ENCODE measurements around the gene WNK1. TPM values are rescaled to one million over a fixed set of nuclear protein-coding genes. Genes with fewer than 3 reads are reported as not detected.

Gene WNK1
- total RNA-seq, 1 donor from 2014 or later = 150 TPM

DNA sequence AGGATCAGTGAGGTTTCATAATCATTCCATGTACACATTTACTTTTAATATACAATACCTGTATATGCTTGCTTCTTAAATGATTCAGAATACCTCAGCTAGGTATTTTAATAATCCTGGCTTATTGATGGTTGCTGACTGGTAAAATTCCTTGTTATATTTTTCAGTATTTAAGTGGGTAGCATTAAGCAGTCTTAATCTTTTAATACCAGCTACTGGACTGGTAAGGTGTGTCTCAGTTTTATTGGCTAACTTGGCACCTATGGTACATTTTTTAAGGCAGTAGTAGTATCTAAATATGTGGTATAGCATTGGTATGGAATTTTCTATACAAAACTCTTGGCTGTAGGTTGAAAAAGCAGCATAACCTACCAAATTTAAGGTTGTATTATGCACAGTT is 100.5 kb downstream of the WNK1 start:
- no peak for DNase-seq (ENCODE audit: low spot score in 2 of 2, unreplicated experiment in 2 of 2)
- Mint-ChIP-seq H3K36me3 (peaks cover 11% of the 10 kb centered on the region), H3K27ac (peak overlapping the region; percentile 34), H3K4me1 (peaks cover 21% of the 10 kb centered on the region), H3K4me3 (no peak overlapping the region), H3K27me3 (ENCODE audit: low read depth) (no peaks in the 10 kb centered on the region), H3K9me3 (peaks cover 3% of the 10 kb centered on the region)
- TF ChIP-seq, protein P1, sequence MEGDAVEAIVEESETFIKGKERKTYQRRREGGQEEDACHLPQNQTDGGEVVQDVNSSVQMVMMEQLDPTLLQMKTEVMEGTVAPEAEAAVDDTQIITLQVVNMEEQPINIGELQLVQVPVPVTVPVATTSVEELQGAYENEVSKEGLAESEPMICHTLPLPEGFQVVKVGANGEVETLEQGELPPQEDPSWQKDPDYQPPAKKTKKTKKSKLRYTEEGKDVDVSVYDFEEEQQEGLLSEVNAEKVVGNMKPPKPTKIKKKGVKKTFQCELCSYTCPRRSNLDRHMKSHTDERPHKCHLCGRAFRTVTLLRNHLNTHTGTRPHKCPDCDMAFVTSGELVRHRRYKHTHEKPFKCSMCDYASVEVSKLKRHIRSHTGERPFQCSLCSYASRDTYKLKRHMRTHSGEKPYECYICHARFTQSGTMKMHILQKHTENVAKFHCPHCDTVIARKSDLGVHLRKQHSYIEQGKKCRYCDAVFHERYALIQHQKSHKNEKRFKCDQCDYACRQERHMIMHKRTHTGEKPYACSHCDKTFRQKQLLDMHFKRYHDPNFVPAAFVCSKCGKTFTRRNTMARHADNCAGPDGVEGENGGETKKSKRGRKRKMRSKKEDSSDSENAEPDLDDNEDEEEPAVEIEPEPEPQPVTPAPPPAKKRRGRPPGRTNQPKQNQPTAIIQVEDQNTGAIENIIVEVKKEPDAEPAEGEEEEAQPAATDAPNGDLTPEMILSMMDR (IDR thresholded peaks at IDR 0.05; ENCODE audit: unreplicated experiment) = no peak

DNA sequence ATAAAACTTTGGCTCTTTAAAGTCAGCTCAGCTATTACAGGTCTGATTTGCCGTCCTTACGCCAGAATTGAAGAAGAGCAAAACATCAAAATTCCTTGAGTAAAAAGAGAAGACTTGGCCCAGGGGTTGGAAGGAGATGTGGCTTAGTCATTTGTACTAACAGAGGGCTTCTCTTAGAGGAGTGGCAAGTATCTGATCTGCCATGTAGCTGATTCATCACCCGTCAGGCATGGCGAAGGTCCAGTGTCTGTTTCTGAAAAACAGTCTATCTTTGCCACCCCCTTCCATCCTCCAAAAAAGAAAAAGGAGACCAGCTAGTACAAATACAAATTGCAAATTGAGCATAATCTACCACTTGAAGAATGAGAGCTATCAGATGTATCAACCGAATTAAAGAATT is 105.2 kb downstream of the WNK1 start:
- Mint-ChIP-seq H3K4me3 (no peak overlapping the region), H3K36me3 (peaks cover 22% of the 10 kb centered on the region), H3K27me3 (ENCODE audit: low read depth) (no peaks in the 10 kb centered on the region), H3K4me1 (peaks cover 8% of the 10 kb centered on the region), H3K9me3 (no peaks in the 10 kb centered on the region), H3K27ac (no peak overlapping the region)
- TF ChIP-seq, protein P1 (IDR thresholded peaks at IDR 0.05; ENCODE audit: unreplicated experiment) = no peak
- no peak for DNase-seq (ENCODE audit: low spot score in 2 of 2, unreplicated experiment in 2 of 2)

DNA sequence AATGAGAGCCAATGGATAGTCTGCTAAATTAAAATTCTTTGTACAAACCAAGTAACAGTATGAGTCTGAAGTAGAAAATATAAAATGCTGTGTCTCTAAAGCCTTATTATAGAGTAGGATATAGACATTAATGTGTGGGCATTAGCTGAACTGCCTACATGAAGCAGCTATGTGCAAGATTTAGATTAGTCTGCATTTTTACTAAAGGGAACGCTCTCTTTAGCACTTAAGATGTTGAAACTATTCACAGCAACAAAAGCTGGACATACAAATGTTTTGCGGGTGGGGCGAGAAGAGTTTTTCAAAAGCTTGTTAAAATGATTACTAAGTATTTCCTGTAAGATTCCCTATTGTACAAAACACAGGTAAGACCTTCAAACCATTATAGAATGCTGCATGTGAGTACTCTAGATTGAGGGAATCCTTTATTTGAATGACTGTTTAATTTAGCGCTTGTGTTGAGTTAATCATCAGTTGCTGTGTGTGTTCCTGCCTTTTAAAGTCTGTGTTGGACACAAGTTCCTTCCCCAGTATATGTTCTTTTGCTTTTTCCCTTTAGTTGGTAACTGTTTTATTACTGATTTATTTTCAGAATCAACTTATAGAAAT is 110.0 kb downstream of the WNK1 start:
- H3K9me3 Mint-ChIP-seq = no peaks in the 10 kb centered on the region
- H3K36me3 Mint-ChIP-seq = peaks cover 30% of the 10 kb centered on the region
- TF ChIP-seq, protein P1 (IDR thresholded peaks at IDR 0.05; ENCODE audit: unreplicated experiment) = no peak
- peak overlapping the region; percentile 16 for H3K27ac Mint-ChIP-seq
- no peaks in the 10 kb centered on the region for H3K4me1 Mint-ChIP-seq
- H3K27me3 Mint-ChIP-seq (ENCODE audit: low read depth) = no peaks in the 10 kb centered on the region
- DNase-seq (ENCODE audit: low spot score in 2 of 2, unreplicated experiment in 2 of 2) = no peak
- no peak overlapping the region for H3K4me3 Mint-ChIP-seq

DNA sequence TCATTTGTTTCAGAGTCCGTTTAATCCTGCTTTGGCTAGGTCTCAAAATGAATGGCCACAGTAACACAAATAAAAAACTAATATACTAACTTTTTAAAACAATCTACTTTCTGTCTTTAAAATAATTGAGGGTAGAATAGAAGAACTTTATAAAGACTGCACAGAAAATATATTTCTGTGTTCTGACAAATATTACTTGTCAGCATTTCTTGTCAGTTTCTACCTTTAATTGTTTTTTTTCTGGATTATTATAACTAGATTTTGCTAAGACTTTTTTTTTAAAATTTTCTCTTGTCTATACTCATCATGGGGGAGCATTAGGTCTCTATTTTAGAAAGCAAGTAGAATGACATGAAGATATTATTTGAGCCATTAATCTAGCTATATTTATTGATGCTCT is 110.9 kb downstream of the WNK1 start:
- Mint-ChIP-seq H3K36me3 (peaks cover 31% of the 10 kb centered on the region), H3K4me1 (no peaks in the 10 kb centered on the region), H3K9me3 (no peaks in the 10 kb centered on the region), H3K27ac (peak overlapping the region; percentile 16), H3K27me3 (ENCODE audit: low read depth) (no peaks in the 10 kb centered on the region), H3K4me3 (no peak overlapping the region)
- no peak for DNase-seq (ENCODE audit: low spot score in 2 of 2, unreplicated experiment in 2 of 2)
- TF ChIP-seq, protein P1 (IDR thresholded peaks at IDR 0.05; ENCODE audit: unreplicated experiment) = no peak

DNA sequence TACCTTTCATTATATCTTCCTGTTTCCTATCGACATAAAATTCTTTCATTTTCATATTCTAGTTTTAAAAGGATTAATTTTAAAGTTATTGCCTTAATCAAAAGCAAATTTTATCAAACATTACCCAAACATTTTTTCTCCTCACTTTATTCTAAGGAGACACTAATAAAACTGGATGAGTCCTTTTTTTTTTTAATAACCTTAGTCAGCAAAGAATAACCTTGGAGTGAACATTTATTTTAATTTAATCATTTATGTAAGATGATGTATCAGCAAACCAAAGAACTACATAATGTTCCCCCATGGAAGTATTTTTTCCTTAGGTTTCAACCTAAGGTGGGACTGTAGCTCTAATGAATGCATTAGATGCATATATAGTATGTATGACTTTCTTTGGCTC is 113.2 kb downstream of the WNK1 start:
- H3K27me3 Mint-ChIP-seq (ENCODE audit: low read depth) = no peaks in the 10 kb centered on the region
- H3K27ac Mint-ChIP-seq = no peak overlapping the region
- no peaks in the 10 kb centered on the region for H3K4me1 Mint-ChIP-seq
- TF ChIP-seq, protein P1 (IDR thresholded peaks at IDR 0.05; ENCODE audit: unreplicated experiment) = no peak
- no peaks in the 10 kb centered on the region for H3K9me3 Mint-ChIP-seq
- H3K4me3 Mint-ChIP-seq = no peak overlapping the region
- peaks cover 25% of the 10 kb centered on the region for H3K36me3 Mint-ChIP-seq
- DNase-seq (ENCODE audit: low spot score in 2 of 2, unreplicated experiment in 2 of 2) = no peak

DNA sequence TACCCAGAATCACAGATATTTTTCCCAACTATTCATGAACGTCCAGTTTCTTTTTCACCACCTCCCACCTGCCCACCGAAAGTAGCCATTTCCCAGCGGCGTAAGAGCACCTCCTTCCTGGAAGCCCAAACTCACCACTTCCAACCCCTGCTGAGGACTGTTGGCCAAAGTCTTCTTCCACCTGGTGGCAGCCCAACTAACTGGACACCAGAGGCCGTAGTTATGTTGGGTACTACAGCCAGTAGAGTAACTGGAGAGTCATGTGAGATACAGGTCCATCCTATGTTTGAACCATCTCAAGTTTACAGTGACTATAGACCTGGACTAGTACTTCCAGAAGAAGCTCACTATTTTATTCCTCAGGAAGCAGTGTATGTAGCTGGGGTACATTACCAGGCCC is 115.5 kb downstream of the WNK1 start:
- H3K27ac Mint-ChIP-seq = no peak overlapping the region
- peaks cover 23% of the 10 kb centered on the region for H3K36me3 Mint-ChIP-seq
- H3K9me3 Mint-ChIP-seq = no peaks in the 10 kb centered on the region

More for the DNA sequence above, 115.5 kb downstream of the WNK1 start:
- Mint-ChIP-seq H3K4me1 (no peaks in the 10 kb centered on the region), H3K27me3 (ENCODE audit: low read depth) (no peaks in the 10 kb centered on the region), H3K4me3 (no peak overlapping the region)
- TF ChIP-seq, protein P1 (IDR thresholded peaks at IDR 0.05; ENCODE audit: unreplicated experiment) = no peak
- DNase-seq (ENCODE audit: low spot score in 2 of 2, unreplicated experiment in 2 of 2) = no peak
